NCI-H146 treated with DMSO at 0.1 percent for 48 hours (cell line): ENCODE results near the gene TMBIM4.

ENCODE experiments used
- DNase-seq: peaks from one replicate; lab custom pipeline; 2025; ENCODE audit not compliant: unreplicated experiment; lab: John Stamatoyannopoulos, UW

The TMBIM4 gene

DNA sequence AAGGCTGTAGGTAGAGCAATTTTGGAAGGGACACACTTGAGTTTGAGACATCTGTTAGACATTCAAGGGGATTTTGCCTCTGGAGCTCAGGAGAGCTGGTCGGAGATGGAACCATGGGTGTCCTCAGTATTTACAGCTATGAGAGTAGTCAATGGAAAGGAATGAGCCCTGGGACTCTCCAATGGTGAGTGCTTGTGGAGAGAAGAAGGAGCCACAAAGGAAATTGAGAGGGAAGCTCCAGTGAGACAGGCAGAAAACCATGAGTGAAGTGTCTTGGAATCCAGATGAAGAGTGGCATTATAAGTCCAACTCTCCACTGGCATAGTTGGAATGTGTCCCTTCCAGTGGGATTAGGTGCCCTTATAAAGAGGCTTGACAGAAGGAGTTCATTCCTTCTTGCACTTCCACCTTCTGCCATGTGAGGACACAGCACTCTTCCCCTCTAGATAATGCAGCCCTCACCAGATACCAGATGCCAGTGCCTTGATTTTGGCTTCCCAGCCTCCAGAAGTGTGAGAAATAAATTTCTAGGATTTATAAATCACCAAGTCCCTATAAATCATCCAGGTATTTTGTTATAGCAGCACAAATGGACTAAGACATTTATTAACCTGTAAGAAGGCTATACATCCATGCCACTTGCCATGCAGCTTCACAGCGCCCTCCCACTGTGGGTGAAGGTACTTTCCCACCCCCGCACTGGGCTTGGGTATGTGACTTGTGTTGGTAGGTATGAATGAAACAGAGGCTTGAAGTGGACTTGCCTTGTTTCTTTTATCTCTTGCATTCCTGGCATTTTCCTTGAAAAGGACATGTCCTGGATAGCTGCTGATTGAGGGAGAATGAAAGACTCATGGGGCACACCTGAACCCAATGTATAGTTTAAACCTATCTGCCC is 66.5 kb downstream of the TMBIM4 start:
- no peak for DNase-seq

DNA sequence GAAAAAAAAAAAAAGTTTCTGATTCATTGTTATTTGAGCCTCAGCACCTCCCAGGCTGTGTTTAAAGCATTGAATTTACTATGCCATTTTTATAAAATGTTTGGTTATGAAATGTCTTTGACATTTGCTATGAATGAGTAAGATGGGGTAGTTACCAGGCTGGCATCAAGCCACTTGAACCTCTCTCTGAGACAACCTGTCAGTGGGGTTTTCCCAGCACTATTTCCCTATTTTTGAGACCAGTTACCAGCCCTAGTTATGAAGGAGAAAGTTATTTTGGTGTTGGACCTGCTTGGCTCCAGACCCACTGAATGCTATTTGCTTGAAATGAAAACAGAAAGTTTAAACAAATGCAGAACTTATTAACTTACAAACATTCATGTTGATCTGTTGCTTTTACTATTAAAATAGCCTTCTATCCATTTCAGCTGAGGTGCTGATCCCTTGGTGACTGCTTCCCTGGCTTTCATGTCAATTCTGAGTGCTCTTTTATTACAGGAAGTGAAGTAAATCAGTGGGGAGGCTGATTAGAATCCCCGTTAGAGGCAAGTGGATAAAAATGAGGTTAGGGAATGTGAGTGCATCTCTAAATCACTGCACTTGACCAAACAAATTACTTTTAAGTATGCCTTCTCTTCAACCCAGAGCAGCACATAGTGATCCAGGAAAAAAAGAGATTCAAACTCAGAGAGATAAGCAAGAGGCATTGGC is 77.1 kb downstream of the TMBIM4 start:
- no peak for DNase-seq

DNA sequence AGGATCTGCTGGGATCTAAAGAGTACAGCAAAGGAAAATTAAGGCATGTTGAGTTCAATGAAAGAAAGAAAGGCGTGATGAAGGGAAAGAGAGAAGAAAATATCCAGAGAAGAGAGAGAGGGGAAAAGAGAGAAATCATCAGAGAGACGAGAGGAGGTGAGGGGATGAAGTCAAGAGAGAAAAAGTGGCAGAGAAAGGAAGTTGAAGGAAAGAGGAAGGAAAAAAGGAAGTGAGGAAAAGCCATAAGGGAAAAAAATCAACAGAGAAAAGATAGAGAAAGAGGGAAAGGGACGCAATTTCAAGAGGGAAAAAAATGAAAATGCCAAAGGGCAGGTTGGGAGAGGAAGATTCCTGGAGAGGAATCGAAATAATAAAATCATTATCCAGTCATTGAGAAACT is 79.6 kb downstream of the TMBIM4 start:
- no peak for DNase-seq

DNA sequence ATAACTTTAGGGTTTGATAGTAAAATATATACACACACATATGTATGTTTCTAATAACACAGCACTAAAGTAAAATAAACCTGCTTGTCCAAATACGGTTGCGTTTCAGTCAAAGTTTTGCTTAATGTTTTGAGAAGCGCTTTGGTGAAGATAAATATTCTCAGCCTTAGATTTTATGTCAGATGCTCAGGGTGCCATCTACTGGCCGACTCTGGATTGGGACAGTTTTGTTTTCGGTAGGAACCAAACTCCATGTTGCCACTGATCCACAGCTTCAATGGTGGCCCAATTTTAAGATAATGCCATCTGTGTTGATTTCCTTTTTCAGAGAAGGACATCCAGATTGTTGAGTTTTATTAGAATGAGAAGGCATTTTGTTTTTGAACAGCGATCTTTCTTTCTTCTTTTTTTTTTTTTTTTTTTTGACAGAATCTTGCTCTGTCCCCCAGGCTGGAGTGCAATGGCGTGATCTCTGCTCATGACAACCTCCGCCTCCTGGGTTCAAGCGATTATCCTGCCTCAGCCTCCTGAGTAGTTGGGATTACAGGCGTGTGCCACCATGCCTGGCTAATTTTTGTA is 82.3 kb downstream of the TMBIM4 start:
- DNase-seq, result no peak

DNA sequence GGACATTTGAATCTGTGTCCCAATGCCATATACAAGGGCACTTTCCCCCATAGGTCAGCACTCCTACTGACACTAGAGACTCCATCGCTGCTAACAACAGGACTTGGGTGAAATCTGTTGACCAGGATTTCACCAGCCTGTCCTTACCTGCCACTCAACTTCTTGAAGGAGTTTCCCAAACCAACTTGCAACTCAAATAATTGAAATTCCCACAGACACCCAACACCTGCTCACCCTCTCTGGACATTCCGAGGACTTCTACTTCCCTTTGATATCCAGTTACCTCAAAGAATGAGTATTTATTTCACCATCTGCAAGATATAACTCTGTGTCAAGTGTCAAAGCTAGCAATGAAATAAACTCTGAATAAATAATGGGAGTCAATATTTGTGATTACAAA is 83.8 kb downstream of the TMBIM4 start:
- DNase-seq, result no peak
